ENCODE measurements around the gene RASGRP4. TPM values are rescaled to one million over a fixed set of nuclear protein-coding genes. Genes with fewer than 3 reads are reported as not detected.

The RASGRP4 gene
- total RNA-seq, 4 donors from 2014 or later = 3.1 to 11.7 (median 5.3) TPM

GRCh38 chr19:38458991-38459390 lies 33.0 kb upstream of the RASGRP4 start:
- no peak for TF ChIP-seq POLR2A (IDR thresholded peaks at IDR 0.05)
- no peak for TF ChIP-seq EP300 (IDR thresholded peaks at IDR 0.05)
- TF ChIP-seq, protein P1, sequence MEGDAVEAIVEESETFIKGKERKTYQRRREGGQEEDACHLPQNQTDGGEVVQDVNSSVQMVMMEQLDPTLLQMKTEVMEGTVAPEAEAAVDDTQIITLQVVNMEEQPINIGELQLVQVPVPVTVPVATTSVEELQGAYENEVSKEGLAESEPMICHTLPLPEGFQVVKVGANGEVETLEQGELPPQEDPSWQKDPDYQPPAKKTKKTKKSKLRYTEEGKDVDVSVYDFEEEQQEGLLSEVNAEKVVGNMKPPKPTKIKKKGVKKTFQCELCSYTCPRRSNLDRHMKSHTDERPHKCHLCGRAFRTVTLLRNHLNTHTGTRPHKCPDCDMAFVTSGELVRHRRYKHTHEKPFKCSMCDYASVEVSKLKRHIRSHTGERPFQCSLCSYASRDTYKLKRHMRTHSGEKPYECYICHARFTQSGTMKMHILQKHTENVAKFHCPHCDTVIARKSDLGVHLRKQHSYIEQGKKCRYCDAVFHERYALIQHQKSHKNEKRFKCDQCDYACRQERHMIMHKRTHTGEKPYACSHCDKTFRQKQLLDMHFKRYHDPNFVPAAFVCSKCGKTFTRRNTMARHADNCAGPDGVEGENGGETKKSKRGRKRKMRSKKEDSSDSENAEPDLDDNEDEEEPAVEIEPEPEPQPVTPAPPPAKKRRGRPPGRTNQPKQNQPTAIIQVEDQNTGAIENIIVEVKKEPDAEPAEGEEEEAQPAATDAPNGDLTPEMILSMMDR (IDR thresholded peaks at IDR 0.05) = no peak
- H3K4me3 ChIP-seq = no peak overlapping the region
- WGBS, 2 donors = 82 to 84% methylated on average over 13 of the region's 13 CpGs
- H3K4me1 ChIP-seq = no peaks in the 10 kb centered on the region
- peaks cover 0 to 4% (median 0%) of the 10 kb centered on the region in 4 donors for H3K9me3 ChIP-seq
- no peak overlapping the region for H3K27ac ChIP-seq
- no peaks in the 10 kb centered on the region for H3K27me3 ChIP-seq
- no peak for DNase-seq (ENCODE audit: low spot score in 2 of 2)
- H3K36me3 ChIP-seq = no peaks in the 10 kb centered on the region

DNA sequence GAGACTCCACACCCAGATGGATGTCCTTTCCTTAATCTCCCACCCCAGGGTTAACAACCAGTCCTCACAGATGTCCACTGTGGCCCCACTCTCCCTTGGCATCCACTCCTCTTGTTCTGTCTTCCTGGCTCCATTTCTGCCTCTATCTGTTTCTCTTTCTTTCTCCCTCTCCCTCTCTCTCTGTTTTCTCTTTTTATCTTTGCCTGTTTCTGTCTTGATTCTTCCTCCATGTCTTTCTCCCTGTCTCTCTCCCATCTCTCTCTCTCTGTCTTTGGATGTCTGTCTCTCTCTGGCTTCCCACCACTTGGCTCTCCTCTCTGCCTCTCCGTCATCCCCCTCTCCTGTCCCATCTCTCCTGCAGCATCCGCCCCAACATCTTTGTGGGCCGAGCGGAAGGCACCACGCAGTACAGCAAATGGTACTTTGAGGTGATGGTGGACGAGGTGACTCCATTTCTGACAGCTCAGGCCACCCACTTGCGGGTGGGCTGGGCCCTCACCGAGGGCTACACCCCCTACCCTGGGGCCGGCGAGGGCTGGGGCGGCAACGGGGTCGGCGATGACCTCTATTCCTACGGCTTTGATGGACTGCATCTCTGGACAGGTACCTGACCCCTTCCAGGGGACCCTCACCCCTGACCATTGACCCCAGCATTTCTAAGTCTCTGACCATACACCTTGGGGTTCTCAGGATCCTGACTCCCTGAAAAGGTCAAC lies 31.8 kb upstream of the RASGRP4 start:
- Histone ChIP-seq H3K36me3 (no peaks in the 10 kb centered on the region), H3K27me3 (no peaks in the 10 kb centered on the region), H3K4me1 (no peaks in the 10 kb centered on the region), H3K4me3 (no peak overlapping the region), H3K9me3 (no peaks in the 10 kb centered on the region), H3K27ac (no peak overlapping the region)
- no peak for DNase-seq (ENCODE audit: low spot score in 2 of 2)
- TF ChIP-seq POLR2A (IDR thresholded peaks at IDR 0.05) = no peak
- TF ChIP-seq, protein P1 (IDR thresholded peaks at IDR 0.05) = no peak
- WGBS, 2 donors = 87 to 92% methylated on average over 15 of the region's 15 CpGs

- Histone ChIP-seq H3K27me3 (no peaks in the 10 kb centered on the region), H3K9me3 (no peaks in the 10 kb centered on the region), H3K36me3 (no peaks in the 10 kb centered on the region), H3K4me1 (no peaks in the 10 kb centered on the region), H3K4me3 (no peak overlapping the region), H3K27ac (no peak overlapping the region)
- DNase-seq (ENCODE audit: low spot score in 2 of 2) = no peak
- 60 to 73% methylated on average over 5 of the region's 5 CpGs for WGBS, 2 donors
- TF ChIP-seq EP300 (IDR thresholded peaks at IDR 0.05) (no peak), POLR2A (IDR thresholded peaks at IDR 0.05) (no peak)
- TF ChIP-seq, protein P1 (IDR thresholded peaks at IDR 0.05) = no peak
Measured at GRCh38 chr19:38457202-38457601, 31.2 kb upstream of the RASGRP4 start.

DNA sequence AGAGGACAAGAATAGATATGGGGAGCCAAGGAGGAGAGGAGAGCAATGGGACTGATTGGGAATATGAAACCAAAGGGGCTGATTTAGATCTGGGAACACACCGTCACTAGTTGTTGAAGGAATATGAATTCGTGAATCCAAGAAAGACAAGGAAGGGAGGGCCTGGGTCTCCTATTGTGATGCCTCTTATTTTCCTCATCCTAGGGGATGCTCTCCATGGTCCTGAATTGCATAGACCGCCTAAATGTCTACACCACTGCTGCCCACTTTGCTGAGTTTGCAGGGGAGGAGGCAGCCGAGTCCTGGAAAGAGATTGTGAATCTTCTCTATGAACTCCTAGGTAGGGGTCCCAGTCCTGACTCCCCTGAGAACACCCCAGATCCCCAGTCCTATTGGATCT lies 29.0 kb upstream of the RASGRP4 start:
- 29 to 46% methylated on average over 4 of the region's 4 CpGs for WGBS, 2 donors
- H3K27ac ChIP-seq = no peak overlapping the region
- no peaks in the 10 kb centered on the region for H3K27me3 ChIP-seq
- H3K9me3 ChIP-seq = no peaks in the 10 kb centered on the region
- H3K4me1 ChIP-seq = no peaks in the 10 kb centered on the region
- H3K36me3 ChIP-seq = no peaks in the 10 kb centered on the region
- no peak overlapping the region for H3K4me3 ChIP-seq
- no peak for TF ChIP-seq EP300 (IDR thresholded peaks at IDR 0.05)
- no peak for TF ChIP-seq POLR2A (IDR thresholded peaks at IDR 0.05)
- TF ChIP-seq, protein P1 (IDR thresholded peaks at IDR 0.05) = no peak
- DNase-seq (ENCODE audit: low spot score in 2 of 2) = no peak

DNA sequence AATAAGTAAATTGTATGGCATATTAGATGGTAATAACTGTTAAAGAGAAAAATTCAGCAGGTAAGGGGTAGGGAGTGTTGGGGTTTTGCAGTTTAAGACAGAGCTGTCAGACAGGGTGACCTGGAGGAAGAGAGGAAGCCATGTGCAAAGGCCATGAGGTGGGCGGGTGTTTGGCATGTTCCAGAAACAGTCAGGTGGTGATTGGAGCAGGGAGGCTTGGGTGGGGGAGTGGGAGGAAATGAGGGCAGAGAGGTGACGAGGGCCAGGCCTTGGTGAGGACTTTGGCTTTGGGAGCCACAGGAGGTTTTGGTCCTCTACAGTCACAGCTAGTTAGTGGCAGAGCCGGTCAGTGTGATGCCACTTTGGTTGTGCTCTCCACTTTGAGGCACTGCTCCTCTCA lies 27.6 kb upstream of the RASGRP4 start:
- 73 to 81% methylated on average over 3 of the region's 3 CpGs for WGBS, 2 donors

More for the DNA sequence above, 27.6 kb upstream of the RASGRP4 start:
- H3K4me1 ChIP-seq = no peaks in the 10 kb centered on the region
- H3K27ac ChIP-seq = no peak overlapping the region
- H3K4me3 ChIP-seq = no peak overlapping the region
- H3K9me3 ChIP-seq = no peaks in the 10 kb centered on the region
- no peaks in the 10 kb centered on the region for H3K36me3 ChIP-seq
- H3K27me3 ChIP-seq = no peaks in the 10 kb centered on the region
- no peak for DNase-seq (ENCODE audit: low spot score in 2 of 2)
- TF ChIP-seq EP300 (IDR thresholded peaks at IDR 0.05) (no peak), POLR2A (IDR thresholded peaks at IDR 0.05) (no peak)
- TF ChIP-seq, protein P1 (IDR thresholded peaks at IDR 0.05) = no peak

Data from tibial nerve (tissue), 4 donors.